ENCODE measurements around the gene SLC5A2. TPM values are rescaled to one million over a fixed set of nuclear protein-coding genes. Genes with fewer than 3 reads are reported as not detected.

Gene SLC5A2
- total and polyA plus RNA-seq, 2 donors from 2014 or later: 4.8 to 208 TPM

DNA sequence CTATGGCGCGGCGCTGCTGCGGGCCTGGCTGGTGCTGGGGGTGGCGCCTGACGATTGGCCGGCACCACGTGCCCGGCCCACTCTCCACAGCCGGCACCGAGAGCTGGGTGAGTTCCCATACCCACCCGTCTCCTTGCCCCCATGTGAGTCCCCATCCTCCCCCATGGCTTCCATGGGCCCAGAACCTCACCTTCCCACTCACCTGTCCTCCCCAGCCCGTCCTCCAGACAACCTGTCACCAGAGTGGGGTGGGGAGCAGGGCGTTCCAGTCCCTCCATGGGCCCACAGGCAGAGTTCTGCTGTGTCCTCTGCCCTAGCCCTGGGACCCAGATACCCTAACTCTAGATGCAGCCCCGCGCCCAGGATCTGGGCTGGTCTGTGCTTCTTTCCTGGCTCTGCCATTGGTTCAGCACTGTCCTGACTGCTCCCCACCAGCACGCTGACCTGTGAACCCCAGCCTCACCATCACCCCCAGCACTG is 18.1 kb upstream of the SLC5A2 start:
- Histone ChIP-seq H3K27me3 (ENCODE audit: control insufficient read depth, insufficient read depth, low read length) (no peaks in the 10 kb centered on the region), H3K9ac (ENCODE audit: low read length in 3 of 3) (no peak overlapping the region), H3K27ac (ENCODE audit: low read depth in 2 of 2, low read length in 2 of 2) (no peak overlapping the region), H3K9me3 (ENCODE audit: control insufficient read depth in 2 of 3, insufficient read depth in 1 of 3, low read length in 3 of 3) (no peaks in the 10 kb centered on the region), H3K4me1 (ENCODE audit: control insufficient read depth in 2 of 3, insufficient read depth in 2 of 3, low read depth in 1 of 3, low read length in 3 of 3) (peaks cover 3 to 12% (median 5%) of the 10 kb centered on the region in 3 donors), H3K4me3 (ENCODE audit: low read length in 3 of 3) (no peak overlapping the region), H3K36me3 (ENCODE audit: control insufficient read depth in 2 of 3, insufficient read depth in 3 of 3, low read length in 3 of 3) (peaks cover 0 to 10% (median 2%) of the 10 kb centered on the region in 3 donors)
- intact Hi-C loops (cut with DNase I): no loop called here
- DNase-seq: peak in 1 of 5 donors; percentile 62
- no peak for FAIRE-seq
- TF ChIP-seq, protein P1, sequence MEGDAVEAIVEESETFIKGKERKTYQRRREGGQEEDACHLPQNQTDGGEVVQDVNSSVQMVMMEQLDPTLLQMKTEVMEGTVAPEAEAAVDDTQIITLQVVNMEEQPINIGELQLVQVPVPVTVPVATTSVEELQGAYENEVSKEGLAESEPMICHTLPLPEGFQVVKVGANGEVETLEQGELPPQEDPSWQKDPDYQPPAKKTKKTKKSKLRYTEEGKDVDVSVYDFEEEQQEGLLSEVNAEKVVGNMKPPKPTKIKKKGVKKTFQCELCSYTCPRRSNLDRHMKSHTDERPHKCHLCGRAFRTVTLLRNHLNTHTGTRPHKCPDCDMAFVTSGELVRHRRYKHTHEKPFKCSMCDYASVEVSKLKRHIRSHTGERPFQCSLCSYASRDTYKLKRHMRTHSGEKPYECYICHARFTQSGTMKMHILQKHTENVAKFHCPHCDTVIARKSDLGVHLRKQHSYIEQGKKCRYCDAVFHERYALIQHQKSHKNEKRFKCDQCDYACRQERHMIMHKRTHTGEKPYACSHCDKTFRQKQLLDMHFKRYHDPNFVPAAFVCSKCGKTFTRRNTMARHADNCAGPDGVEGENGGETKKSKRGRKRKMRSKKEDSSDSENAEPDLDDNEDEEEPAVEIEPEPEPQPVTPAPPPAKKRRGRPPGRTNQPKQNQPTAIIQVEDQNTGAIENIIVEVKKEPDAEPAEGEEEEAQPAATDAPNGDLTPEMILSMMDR (IDR thresholded peaks at IDR 0.05; ENCODE audit: borderline replicate concordance, extremely low read depth, insufficient read depth): no peak

DNA sequence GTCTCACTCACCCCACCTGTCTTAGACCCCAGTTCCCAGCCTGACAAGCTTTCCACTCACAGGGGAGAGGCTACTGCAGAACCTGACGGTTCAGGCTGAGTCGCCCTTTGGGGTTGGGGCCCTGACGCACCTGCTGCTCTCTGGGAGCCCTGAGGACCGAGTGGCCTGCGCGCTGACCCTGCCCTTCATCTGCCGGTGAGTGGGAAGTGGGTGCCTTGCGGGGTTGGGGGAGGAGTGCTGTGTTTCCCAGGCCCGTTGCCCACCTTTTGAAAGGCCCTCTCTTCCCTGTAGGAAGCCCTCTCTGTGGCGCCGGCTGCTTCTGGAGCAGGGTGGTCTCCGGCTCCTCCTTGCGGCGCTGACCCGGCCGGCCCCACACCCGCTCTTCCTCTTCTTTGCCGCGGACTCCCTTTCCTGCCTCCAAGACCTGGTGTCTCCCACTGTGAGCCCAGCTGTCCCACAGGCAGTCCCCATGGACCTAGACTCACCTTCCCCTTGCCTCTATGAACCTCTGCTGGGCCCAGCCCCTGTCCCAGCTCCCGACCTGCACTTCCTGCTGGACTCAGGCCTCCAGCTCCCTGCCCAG is 17.0 kb upstream of the SLC5A2 start:
- Histone ChIP-seq H3K4me1 (ENCODE audit: control insufficient read depth in 2 of 3, insufficient read depth in 2 of 3, low read depth in 1 of 3, low read length in 3 of 3) (peaks cover 0 to 6% (median 0%) of the 10 kb centered on the region in 3 donors), H3K36me3 (ENCODE audit: control insufficient read depth in 2 of 3, insufficient read depth in 3 of 3, low read length in 3 of 3) (peaks cover 0 to 10% (median 2%) of the 10 kb centered on the region in 3 donors), H3K27ac (ENCODE audit: low read depth in 2 of 2, low read length in 2 of 2) (no peak overlapping the region), H3K9me3 (ENCODE audit: control insufficient read depth in 2 of 3, insufficient read depth in 1 of 3, low read length in 3 of 3) (no peaks in the 10 kb centered on the region), H3K4me3 (ENCODE audit: low read length in 3 of 3) (no peak overlapping the region), H3K9ac (ENCODE audit: low read length in 3 of 3) (no peak overlapping the region), H3K27me3 (ENCODE audit: control insufficient read depth, insufficient read depth, low read length) (no peaks in the 10 kb centered on the region)
- intact Hi-C loops (cut with DNase I): no loop called here
- TF ChIP-seq, protein P1 (IDR thresholded peaks at IDR 0.05; ENCODE audit: borderline replicate concordance, extremely low read depth, insufficient read depth): no peak
- no peak for FAIRE-seq
- DNase-seq: peak in 1 of 5 donors; percentile 49

DNA sequence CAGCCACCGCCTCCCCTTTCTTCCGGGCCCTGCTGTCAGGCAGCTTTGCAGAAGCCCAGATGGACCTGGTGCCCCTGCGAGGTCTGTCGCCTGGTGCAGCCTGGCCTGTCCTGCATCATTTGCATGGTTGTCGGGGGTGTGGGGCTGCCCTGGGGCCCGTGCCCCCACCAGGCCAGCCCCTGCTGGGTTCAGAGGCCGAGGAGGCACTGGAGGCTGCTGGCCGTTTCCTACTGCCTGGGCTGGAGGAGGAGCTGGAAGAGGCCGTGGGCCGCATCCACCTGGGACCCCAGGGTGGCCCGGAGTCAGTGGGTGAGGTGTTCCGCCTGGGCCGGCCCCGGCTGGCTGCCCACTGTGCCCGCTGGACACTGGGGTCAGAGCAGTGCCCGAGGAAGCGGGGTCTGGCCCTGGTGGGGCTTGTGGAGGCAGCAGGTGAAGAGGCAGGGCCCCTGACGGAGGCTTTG is 16.5 kb upstream of the SLC5A2 start:
- FAIRE-seq: no peak
- Histone ChIP-seq H3K27ac (ENCODE audit: low read depth in 2 of 2, low read length in 2 of 2) (peak overlapping the region in 1 of 2 donors; percentile 51), H3K27me3 (ENCODE audit: control insufficient read depth, insufficient read depth, low read length) (no peaks in the 10 kb centered on the region), H3K4me3 (ENCODE audit: low read length in 3 of 3) (no peak overlapping the region), H3K4me1 (ENCODE audit: control insufficient read depth in 2 of 3, insufficient read depth in 2 of 3, low read depth in 1 of 3, low read length in 3 of 3) (peaks cover 0 to 9% (median 0%) of the 10 kb centered on the region in 3 donors), H3K9ac (ENCODE audit: low read length in 3 of 3) (no peak overlapping the region), H3K36me3 (ENCODE audit: control insufficient read depth in 2 of 3, insufficient read depth in 3 of 3, low read length in 3 of 3) (peaks cover 0 to 10% (median 2%) of the 10 kb centered on the region in 3 donors), H3K9me3 (ENCODE audit: control insufficient read depth in 2 of 3, insufficient read depth in 1 of 3, low read length in 3 of 3) (no peaks in the 10 kb centered on the region)
- TF ChIP-seq, protein P1 (IDR thresholded peaks at IDR 0.05; ENCODE audit: borderline replicate concordance, extremely low read depth, insufficient read depth): no peak
- DNase-seq: peak in 1 of 5 donors; percentile 80
- intact Hi-C loops (cut with DNase I): no loop called here
